HT-29 (cell line): ENCODE results near the gene PM20D1. TPM values are rescaled to one million over a fixed set of nuclear protein-coding genes. Genes with fewer than 3 reads are reported as not detected.
A peak's percentile ranks its signal among the peaks of the same experiment; 100 is the strongest.
"Not testable (repeated sequence)": the region's sequence is repeated elsewhere in the genome, so short reads cannot be mapped to it uniquely, and the experiment has no call there.

ENCODE experiments used
- DNase-seq: peaks from one replicate; pipeline ENCODE4 v3.0.0-alpha.2; 2015; ENCODE audit warnings: low spot score
- total RNA-seq: library from RNA; depleted of rRNA; stranded (reverse); fragments of >200 nt; shearing (Covaris generic); gene quantifications from 2 replicates; pipeline ENCODE4 v1.2.3, GENCODE V29; 2014

Gene PM20D1
- total RNA-seq, 1 experiment from 2014 or later, result not detected

GRCh38 chr1:205840146-205840923 is 9.6 kb downstream of the PM20D1 start:
- no peak for DNase-seq

DNA sequence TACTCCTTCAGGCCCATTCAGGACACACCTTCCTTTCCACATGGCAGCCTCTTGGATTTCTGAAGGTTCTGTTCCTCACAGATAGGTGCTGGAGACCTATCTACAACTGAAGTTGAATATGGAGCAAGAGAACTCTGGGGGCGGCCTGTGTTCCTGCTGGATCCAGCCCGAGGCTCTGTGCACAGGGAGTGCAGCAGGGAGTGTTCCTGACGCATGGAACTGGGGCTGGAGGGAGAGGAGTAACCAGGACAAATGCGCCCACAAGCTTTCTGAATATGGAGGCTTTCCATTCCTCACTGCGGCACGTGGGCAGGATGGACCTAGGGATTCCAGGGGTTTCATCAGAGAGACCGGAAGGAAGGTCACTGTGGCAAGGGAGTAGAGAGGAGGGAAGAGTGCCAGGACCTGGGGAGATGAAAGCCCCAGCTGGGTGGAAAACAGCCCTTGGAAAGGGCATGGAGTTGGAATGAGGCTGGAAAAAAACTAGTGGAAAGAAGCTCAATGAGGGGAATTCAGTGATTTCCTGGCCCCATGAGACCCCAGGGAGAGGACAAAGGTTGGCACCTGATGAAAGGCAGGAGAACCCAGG is 12.5 kb downstream of the PM20D1 start:
- DNase-seq, result no peak

GRCh38 chr1:205834751-205835150 is 15.2 kb downstream of the PM20D1 start:
- DNase-seq, result no peak

DNA sequence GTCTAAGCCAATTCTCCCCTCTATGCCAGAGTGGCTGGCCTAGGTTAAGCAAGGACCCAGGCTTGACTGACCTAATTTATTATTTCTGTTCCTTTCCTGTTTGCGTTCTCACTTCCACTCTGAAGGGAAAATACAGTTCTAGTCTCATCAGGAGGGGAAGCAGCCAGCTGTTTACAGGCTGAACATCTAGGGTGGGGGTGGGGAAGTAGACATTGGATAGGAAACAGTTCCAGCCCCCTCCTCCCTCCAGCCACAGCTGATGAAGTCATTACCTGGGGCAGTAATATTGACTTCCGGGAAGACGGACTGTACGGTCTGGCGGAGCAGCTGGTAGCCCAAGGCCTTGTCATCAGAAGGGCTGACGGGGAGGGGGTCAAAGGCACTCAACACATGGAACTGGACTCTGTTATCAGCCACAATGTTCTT is 17.6 kb downstream of the PM20D1 start:
- DNase-seq, result no peak

DNA sequence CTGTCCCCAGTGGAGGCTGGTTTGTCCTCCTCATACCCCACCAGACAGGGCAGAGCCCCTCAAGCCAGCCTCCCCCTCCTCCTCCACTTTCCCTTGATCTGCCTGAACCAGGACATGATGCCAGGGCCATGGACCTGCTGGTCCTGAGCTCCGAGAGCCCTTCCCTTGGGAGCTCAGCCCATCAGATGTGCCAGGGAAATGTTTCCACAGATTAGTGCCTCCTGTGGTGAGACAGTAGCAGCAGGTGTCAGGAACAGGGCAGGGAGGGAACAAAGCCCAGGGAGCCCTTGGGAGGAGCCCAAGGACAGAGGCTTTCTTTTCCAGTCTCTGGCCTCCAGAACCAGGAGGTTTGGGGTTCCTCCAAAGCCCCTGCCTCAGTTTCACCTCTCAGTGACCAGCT is 22.3 kb downstream of the PM20D1 start:
- DNase-seq, result peak; percentile 17

DNA sequence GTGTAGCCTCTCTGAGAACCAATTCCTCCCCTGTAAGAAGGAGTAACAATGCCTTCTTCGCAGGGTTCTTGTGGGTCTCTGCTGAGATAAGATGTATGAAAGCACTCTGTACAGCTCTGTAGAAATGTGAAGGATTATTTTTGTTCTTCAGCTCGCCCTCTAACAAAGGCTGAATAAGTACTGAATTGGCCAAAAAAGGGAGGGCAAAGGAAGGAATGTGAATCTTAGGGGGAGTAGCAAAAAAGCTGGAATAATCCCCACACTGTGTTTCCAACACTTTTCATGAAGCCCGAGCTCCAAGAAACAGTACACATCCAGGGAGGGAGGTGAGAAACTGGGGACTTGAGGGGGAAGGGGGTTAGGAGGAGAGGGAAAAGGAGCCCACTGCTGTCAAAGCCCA is 22.9 kb downstream of the PM20D1 start:
- no peak for DNase-seq

DNA sequence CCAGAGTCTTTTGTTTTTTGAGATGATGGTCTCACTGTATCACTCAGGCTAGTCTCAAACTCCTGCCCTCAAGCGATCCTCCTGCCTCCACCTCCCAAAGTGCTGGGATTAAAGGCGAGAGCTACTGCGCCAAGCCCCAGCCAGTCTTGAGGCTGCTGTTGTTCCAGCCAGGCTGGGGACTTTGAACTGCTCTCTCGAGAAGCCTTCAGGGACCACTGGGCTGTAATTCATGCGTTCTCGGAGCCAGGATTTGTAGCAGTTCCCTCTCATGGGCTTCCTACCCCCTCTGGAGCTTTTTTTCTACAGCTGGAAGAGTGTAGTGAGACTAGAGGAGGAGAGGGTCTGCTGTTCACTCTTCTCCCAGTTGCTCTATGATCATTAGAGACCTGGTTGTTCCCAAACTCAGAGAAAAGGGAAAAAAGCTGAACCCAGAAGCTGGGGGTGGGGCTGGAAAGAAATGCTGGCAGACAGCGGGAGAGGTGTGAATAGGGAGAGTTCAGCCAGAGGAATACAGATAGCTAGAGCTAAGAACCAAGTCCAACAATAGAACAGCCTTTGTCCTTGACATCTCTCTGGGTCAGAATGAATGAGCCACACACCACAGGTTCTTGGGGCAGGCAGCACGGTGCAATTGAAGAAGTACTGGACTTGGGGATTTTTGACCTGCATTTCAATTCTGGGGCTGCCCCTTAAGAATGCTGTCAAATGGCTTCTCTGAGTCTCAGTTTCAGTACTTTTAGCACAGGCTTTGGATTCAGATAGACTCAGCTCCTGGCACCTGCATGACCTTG is 23.7 kb downstream of the PM20D1 start:
- DNase-seq, result no peak

- DNase-seq, result no peak
Observed at GRCh38 chr1:205824180-205824579, 25.8 kb downstream of the PM20D1 start.

DNA sequence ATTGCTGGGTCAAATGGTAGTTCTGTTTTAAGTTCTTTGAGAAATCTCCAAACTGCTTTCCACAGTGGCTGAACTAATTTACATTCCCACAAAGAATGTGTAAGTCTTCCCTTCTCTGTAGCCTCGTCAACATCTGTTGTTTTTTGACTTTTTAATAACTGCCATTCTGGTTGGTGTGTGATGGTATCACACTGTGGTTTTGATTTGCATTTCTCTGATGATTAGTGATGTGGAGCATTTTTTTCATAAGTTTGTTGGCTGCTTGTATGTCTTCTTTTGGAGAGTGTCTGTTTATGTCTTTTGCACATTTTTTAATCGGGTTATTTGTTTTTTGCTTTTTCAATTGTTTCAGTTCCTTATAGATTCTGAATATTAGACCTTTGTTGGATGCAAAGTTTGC is 26.7 kb downstream of the PM20D1 start:
- DNase-seq, result not testable (repeated sequence)

- DNase-seq, result no peak
Observed at GRCh38 chr1:205822397-205822796, 27.5 kb downstream of the PM20D1 start.

DNA sequence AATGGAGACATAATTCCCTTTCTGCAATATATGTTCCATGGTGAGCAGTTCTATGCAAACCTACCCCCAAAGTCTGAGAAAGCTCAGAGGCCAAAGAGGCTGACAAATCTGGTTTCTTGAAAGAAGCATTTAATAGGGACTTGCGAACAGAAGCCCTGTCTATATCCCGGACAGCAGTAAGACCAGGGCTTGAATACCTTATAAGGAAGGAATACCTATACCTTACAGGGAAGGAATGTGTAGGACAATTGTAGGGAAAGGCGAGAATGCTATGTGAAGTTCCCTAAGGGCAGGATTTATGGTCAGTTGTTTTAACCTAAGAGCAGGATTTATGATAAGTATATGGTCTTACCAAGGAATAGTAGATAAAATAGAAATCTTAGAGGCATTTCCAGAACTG is 31.9 kb downstream of the PM20D1 start:
- DNase-seq, result no peak

GRCh38 chr1:205817364-205817763 is 32.6 kb downstream of the PM20D1 start:
- DNase-seq, result no peak

GRCh38 chr1:205813755-205814058 is 36.2 kb downstream of the PM20D1 start:
- no peak for DNase-seq

- DNase-seq, result peak; percentile 88
Observed at GRCh38 chr1:205812878-205813754, 36.8 kb downstream of the PM20D1 start, which contains the start of gene SLC41A1. Gene SLC41A1, minus strand, starts transcription at chr1:205813198. Its CDS starts 2,757 bp downstream, at chr1:205810441.

- peak; percentile 9 for DNase-seq
Observed at GRCh38 chr1:205812271-205812877, 37.6 kb downstream of the PM20D1 start.

DNA sequence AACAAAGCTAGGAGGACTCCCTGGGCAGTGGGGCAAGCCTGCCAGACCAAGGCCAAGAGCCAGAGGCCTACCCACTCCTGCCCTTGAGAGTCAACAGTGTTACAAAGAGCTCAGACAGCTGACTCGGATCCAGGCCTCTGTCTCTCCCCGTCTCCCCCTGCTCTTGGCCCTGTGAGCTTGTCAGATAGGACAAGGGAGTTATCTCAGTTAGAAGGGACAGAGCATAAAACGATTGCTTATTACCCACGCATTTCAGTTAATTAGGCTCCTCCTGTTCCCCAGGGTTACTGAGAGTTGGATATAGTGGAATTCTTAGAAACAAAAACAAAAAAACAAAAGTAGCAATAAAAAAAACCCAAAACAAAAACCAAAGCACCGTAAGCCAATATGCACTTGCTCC is 38.3 kb downstream of the PM20D1 start:
- DNase-seq, result no peak

DNA sequence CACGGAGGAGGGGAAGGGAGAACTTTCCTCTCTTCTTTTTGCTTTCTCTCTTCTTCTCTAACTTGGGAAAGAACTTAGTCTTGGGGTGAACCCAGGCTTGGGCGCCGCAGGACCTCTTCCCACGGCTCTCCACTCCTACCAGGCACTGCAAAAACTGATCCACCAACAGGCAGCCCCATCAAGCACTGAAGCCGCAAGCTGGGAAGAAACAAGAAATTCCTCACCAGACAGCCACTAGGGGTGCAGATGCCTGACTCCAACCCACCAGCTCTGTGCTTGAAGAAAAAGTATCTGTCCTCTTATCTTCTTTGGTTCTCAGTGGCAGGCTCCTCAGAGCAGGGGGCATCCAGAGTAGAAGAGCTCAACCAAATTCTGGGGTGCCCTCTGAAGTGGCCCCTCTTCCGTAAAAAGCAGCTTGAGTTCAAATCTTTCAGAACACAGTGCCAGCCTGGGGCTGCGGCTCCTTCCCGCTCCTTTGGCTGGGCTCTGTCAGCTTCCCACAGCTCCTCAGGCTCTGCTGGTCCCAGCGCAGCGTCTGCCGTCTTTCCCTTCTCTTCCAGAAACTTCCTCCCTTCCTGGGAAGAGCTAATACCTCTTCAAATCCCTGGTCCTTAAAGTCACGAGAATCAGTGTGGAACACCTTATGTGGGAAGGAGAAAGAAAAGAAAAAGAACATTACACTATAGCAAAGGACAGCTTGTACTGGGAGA is 39.3 kb downstream of the PM20D1 start:
- peak; percentile 11 for DNase-seq

DNA sequence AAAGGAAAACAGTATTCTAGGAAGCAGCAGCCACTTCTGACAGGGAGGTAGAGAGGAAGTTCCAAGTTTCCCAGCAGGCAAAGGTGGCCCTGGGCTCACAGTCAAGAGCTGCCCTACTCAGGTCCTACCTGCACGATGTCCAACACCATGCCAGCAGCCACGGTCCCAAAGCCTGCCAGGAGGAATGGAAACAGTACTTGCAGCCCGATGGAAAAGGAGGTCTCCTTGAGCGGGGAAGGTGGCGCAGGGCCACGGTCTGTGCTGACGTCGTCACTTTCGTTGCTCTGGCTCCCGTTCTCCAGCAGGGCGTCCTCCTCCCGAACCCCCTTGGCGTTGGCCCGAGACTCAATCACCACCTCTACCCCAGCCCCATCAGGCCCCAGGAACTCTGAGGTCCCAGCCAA is 40.0 kb downstream of the PM20D1 start:
- no peak for DNase-seq

- no peak for DNase-seq
Observed at GRCh38 chr1:205809469-205809868, 40.5 kb downstream of the PM20D1 start.

- no peak for DNase-seq
Observed at GRCh38 chr1:205805082-205805711, 44.7 kb downstream of the PM20D1 start.
